Renal cortex interstitium (tissue), 11 donors: Measurements from ENCODE around the gene ADAT3. TPM values are rescaled to one million over a fixed set of nuclear protein-coding genes. Genes with fewer than 3 reads are reported as not detected.
"Not testable (repeated sequence)": the region's sequence is repeated elsewhere in the genome, so short reads cannot be mapped to it uniquely, and the experiment has no call there.

Experiments used
- DNase-seq, 11 donors: peaks; one replicate each; pipeline ENCODE4 v3.0.0-alpha.2; 2013; ENCODE audit warnings: low read depth in 9 of 11, low spot score in 4 of 11; ENCODE audit errors: extremely low read depth in 1 of 11
- polyA plus RNA-seq, 3 donors: library from polyadenylated mRNA; unstranded; fragments of 120-200 nt; gene quantifications; one replicate each; pipeline ENCODE4 v1.2.1, GENCODE V29; 2013; ENCODE audit not compliant: insufficient read length in 3 of 3

ADAT3 gene
- polyA plus RNA-seq, 3 donors = 1.1 to 5.4 (median 3.5) TPM

DNA sequence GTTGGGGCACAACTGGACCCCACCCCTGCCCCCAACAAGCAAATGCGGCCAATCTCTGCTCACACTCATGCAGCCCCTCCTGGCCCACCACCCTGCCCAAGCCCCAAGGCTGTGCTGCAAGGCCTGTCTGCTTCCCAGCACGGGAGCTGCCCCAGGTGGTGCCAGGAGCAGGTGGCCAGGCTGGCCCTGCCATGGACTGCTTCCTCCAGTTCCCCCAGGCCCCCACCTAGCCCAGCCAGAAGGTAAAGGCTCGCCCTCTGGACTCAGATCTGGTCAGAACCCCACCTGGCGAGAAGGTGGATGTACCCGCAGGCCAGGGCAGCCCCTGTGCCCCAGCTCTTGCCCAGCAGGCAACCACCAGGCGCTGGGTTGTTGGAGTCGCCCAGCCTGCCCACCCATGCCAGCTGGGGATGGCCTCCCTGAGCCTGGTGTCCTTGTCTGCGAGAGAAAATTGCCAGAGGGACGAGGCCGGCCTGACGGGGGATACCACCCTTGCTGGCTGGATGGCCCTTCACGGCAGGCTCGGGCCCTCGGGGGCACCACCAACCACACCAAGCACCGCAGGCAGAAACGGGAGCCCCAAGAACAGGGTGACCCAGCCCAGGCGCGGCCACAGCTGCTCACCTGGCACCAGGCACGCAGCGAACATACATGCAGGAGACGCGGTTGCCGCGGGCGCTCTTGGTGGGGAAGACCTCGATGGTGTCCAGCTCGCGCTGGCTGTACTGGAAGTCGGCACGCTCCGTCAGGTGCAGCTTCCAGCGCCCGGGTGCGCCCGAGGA lies 24.4 kb upstream of the ADAT3 start:
- no peak for DNase-seq

DNA sequence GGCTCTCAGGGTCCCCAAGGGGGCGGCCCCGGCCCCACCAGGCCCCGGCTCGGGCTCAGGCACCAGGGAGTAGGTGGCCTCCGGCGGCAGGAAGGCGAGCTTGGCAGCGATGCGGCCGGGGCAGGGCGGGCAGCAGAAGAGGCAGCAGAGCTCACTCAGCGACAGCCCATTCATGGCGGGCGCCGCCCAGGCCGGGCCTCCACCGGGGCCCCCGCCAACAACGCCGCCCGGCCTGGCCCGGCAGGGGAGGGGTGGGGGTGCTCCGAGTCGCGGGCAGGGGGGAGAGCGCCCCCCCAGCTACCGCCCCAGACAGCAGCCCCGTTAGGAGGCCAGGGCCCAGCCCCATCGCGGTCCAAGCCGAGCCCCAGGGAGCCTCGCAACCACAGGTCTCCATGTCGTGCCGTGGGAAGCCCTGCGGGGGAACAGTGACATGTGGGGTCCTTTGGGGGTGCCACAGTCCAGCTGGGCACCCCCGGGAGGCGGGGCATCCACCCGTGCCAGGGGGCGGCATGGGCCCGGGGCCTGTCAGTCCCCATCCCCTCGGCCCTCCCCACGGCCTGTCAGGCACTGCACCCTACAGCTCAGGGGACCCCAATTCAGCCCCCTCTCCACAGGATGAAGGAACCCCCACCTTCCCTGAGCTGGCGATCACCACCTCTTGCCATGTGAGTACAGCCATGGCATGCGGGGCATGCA lies 23.7 kb upstream of the ADAT3 start:
- not testable (repeated sequence) for DNase-seq

DNA sequence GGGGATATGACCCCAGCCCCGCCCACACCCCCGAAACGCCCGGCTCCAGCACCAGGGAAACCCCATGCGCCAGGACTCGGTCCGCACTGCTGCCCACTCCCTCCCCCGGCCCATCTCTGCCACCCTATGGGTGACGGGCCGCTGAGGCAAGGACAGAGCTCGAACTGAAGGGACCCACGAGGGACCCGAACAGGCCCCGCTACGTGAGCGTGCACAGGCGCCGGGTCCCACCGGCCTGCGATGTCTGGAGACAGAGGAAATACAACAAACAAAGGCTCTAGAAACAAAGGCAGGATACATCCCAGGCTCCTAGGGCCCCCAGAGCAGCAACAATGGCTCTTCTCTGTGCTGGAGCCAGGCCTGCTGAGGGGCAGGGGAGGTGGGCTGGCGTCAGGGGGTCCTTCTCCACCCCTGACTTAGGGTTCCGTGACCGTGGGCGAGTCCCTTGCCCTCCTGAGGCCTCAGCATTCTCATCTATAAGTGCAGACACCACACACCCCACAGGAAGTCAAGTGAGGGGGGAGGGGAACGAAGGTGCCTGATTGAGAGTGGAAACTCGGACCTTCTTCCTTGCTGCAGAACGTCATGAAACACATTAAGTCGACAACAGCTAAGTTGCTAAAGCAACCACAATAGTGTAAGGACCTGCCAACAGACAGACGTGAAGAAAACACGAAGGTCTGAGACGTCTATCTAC lies 23.0 kb upstream of the ADAT3 start:
- DNase-seq = no peak

DNA sequence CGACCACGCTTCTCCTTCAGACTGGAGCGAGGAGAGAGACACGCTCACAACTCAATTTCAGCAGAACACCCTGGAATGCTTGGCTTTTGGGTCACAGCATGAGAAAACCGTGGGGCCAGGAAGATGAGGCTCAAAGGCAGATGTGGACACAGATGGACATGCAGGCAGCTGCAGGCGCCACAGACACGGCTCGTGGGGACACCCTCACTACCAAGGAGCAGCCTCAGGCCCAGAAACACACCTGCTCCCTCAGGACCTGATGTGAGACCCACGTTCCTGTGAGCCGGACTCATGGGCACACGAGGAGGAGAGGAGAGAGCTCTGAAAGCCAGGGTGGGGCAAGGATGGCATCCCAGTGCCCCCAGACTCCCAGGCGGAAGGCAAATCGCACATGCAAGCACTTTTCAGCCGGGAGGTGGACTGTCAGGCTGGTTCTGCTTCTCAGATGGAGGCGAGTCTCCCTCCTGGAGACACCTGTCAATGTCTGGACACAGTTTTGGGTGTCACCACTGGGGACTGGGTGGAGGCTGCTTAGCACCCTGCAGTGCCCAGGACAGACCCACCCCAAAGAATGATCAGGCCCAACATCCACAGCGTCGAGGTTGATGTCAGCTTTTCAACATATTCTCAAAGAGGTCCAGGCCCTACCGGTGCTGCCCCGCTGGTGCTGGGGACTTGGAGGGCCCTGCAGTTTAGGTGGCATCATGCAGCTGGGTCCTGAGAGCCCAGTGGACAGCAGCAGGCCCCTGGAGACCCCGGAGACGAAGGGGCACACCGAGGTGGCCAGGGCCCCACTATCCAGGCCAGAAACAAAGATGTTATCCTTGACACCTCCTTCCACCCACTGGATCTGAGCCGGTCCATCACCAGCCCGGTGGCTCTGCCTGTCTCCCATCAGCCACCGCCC lies 22.2 kb upstream of the ADAT3 start:
- DNase-seq = no peak

DNA sequence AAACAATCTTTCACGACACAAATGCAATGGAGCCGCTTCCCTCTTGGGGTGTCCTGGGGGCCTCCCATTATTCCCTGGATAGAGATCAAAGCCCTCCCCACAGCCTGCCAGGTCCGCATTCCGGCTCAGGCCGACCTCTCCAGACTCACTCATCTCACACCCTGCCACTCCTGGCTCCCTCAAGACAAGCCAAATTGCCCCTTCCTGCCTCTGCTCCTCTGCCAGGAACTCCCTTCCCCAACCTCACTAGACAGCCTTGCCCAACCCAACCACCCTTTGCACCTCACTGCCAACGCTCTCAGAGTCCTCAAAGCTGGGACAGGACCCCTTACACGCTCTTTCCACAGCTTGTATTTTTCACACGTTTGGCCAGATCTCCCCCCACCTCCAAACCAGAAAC lies 21.4 kb upstream of the ADAT3 start:
- DNase-seq = no peak

DNA sequence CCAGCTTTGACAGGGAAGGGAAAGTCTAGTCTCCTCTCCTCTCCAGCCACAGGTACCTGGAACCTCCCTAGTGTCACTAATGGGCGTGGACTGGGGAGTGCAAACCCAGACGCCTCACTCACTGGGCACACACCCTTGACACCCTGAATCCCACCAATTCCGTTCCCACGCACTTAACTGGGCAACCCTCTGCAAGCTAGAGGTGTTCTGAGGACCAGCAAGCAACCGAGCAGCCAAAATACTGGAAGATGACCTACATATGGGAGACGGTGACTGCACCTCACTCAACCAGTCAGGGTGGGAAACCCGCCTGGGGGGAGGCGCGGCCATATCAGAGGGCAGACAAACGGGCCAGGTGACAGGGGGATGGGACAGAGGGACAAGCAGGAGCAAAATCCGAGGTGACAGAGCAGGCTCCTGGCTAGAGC lies 20.9 kb upstream of the ADAT3 start:
- no peak for DNase-seq

DNA sequence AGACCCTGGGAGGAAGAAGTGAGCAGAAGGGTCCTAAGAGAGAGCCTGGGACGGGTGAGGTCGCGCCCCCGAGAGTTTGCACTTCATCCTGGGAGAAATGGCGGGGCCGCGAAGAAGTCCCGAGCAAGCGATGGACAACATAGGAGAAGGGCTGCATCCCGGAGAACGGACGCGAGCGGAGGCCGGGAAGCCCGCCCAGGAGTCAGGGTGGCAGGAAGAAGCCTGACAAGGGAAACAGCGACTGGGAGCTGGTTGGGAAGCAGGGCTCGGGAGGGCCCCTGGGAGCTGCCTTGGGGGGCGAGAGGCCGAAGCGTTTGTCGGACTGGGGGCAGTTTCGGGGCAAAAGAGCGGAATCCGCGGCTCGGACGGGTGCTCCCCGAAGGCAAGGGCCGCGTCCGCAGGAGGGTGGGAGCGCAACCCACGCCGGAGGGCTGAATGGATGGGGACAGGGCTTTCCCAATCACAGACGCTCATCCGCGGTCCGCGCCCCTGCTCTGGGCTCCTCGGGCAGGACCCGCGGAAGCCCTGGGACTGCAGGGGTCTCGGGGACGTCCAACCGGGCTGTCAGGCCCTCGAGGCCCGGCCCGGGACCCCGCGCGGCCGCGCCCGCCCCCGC lies 20.4 kb upstream of the ADAT3 start:
- no peak for DNase-seq

DNA sequence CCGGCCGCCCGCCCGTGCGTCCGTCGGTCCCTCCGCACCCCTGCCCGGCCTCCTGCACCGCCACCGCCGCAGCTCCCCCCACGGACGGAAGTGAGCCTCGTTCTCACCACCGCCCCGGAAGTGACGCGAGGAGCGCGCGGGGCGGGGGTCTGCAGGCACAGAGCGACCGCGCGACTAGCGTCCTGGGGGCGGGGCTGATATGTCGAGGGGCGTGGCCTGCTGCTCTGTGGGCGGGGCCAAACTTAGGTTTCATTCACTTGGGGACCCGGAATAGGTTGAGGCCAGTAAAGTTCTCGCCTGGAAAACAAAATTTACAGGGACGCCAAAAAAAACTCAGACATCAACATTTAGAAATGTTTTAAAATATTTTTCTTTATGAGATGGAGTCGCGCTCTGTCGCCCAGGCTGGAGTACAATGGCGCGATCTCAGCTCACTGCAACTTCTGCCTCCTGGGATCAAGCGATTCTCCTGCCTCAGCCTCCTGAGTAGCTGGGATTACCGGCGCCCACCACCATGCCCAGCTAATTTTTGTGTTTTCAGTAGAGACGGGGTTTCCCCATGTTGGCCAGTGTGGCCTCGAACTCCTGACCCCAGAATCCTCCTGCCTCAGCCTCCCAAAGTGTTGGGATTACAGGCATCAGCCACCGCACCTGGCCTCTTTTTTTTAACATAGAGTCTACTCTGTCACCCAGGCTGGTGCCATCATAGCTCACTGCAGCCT lies 19.6 kb upstream of the ADAT3 start, which contains the start of gene ABHD17A:
Gene ABHD17A (minus strand): TSS at position 99 of the 722 bp plus-strand sequence. CDS start 3,930 bp downstream, outside the sequence.
- DNase-seq = peak in 10 of 11 donors; percentile 76 to 94 (median 88)

DNA sequence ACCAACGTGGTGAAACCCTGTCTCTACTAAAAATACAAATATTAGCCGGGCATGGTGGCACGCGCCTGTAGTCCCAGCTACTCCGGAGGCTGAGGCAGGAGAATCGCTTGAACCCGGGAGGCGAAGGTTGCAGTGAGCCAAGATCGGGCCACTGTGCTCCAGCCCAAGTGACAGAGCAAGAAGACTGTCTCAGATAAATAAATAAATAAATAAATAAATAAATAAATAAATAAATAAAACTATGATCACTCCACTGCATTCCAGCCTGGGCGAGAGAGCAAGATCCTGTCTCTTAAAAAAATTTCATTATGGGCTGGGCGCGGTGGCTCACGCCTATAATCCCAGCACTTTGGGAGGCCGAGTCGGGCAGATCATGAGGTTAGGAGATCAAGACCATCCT lies 18.8 kb upstream of the ADAT3 start:
- DNase-seq = not testable (repeated sequence)

DNA sequence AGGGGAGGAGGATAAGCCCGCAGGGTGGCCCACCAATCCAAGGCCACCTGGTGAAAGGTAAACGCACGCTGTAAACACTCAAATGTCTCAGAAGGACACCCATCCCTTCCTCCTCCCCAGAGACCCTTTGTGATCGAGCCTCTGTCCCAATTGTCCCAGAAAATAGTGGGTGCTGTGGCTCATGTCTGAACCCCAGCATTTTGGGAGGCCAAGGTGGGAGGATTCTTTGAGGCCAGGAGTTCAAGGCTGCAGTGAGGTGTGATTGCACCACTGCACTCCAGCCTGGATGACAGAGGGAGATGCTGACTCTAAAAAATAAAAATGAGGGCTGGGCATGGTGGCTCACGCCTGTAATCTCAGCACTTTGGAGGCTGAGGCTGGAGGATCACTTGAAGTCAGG lies 16.8 kb upstream of the ADAT3 start:
- DNase-seq = no peak

DNA sequence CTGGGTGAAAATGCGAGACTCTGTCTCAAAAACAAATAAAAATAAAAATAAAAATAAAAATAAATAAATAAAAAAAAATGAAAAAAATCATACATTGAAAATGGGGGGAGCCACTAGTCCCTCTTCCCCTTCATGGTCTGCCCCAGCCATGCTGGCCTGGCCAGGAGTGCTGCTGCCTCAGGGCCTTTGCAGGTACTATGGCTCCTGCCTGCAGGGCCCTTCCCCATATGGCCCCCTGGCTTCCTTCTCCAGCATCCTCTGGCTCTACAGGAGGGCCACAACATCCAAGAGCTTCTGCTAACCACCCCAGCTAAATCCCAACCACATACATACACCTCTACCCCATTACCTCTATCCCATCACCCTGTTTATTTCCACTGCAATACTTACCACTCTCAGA lies 15.3 kb upstream of the ADAT3 start:
- DNase-seq = no peak

DNA sequence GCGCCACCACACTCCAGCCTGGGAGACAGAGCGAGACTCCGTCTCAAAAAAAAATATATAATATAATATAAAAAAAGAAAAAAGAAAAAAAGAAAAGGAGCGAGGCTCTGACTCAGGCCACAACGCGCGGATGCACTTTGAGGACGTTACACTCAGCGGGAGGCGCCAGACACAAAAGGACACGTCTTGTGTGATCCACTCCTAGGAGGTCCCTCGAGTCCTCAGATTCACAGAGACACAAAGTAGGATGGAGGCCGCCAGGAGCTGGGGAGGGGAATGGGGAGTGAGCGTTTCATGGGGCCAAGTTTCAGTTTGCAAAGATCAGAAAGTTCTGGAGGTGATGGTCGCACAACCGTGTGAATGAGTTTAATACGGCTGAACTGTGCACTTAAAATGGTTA lies 11.4 kb upstream of the ADAT3 start:
- DNase-seq = no peak

DNA sequence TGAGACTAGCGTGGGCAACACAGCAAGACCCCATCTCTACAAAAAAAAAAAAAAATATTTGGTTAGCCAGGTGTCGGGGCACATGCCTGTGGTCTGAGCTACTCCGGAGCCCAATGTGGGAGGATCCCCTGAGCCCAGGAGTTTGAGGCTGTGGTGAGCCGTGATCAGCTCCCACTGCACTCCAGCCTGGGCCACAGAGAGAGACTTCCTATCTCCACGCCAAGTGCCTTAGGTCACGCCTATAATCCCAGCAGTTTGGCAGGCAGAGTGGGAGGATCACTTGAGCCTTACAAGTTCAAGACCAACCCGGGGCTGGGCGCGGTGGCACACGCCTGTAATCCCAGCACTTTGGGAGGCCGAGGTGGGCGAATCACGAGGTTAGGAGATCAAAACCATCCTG lies 8.7 kb upstream of the ADAT3 start:
- no peak for DNase-seq

DNA sequence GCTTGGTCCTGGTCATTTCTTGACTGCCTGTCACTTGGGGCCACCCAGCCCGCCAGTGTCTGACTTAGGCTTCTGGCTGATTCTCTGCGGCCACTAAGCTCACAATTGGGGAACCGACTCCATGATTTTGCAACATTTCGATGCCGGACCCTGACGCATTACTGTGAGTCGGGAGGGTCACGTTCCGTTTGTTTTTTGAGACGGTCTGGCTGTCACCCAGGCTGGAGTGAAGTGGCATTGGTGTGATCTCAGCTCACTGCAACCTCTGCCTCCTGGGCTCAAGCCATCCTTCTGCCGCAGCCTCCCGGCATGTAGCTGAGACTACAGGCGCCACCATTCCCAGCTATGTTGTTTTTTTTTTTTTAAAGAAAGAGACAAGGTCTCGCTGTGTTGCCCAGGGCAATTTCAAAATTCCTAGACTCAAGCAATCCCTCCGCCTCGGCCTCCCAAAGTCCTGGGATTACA lies 3.2 kb upstream of the ADAT3 start:
- DNase-seq = no peak

DNA sequence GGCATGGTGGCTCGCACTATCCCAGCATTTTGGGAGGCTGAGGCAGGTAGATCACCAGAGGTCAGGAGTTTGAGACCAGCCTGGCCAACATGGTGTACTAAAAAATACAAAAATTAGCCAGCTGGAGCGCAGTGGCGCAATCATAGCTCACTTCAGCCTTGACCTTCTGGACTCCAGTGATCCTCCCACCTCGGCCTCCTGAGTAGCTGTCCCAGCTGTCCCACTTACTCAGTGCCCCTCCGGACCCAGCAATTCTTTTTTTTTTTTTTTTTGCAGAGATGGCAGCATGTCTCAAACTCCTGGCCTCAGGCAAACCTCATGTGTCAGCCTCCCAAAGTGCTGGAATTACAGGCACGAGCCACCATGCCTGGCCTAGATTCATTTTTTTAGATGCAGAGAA lies 2.3 kb upstream of the ADAT3 start:
- no peak for DNase-seq

DNA sequence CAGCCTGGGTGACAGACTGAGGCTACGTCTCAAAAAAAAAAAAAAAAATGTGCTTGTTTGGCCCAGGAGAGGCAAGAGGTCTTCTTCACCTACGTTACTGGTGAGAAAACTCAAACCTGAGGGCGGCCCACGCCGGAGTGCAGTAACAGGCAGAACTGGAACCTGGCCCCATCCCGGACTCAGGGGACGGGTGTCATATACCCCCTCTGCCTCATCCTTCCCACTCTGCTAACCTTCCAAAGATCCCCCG lies 414 bp upstream of the ADAT3 start:
- no peak for DNase-seq

DNA sequence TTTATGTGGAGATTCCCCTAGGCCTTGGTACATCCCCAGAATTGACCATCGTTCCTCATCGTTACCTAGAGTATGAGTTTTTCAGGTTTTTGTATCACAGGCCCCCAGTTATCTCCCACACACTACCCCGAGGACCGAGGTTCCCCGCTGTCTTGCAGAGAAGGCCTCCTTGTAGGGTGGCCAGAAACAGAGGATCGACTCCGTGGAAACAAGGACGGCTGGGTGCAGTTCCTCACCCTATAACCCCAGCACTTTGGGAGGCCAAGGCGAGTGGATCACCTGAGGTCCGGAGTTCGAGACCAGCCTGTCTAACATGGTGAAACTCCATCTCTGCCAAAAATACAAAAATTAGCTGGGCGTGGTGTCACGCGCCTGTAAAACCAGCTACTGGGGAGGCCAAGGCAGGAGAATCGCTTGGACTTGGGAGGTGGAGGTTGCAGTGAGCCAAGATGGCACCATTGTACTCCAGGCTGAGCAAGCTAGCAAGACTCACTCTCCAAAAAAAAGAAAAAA lies 720 bp downstream of the ADAT3 start:
- DNase-seq = no peak

DNA sequence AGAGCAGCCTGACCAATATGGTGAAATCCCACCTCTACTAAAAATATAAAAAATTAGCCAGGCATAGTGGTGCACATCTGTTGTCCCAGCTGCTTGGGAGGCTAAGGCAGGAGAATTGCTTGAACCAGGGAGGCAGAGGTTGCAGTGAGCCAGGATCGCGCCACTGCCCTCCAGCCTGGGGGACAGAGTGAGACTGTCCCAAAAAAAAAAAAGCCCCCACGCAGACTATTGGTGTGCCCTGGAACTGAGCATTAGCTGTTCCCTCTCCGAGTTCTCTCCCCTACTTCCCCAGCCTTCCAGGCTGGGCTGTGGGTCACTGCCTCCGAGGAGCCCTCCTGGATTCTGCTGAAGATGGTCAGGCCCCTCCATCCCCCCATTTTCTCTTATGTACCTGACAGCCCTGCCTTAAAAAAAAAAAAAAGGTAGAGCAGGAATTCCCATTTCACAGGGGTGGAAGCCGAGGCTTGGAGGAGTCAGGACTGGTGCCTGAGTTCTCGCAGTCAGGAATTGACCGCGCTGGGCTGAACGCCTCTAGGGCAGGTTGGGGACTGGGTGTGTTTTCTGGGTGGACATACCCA lies 1.9 kb downstream of the ADAT3 start:
- no peak for DNase-seq
